Stimulated activated CD4-positive, alpha-beta T cell treated with anti-CD3 and anti-CD28 coated beads, Interleukin-12 subunit alpha, Interleukin-12 subunit beta, amount 100 ng/mL, for 48 hours (primary cell): ENCODE data around the gene PIGT.
A peak's percentile ranks its signal among the peaks of the same experiment; 100 is the strongest.

Experiments
- DNase-seq, 3 donors: peaks; one replicate each; pipeline ENCODE4 v3.0.0-alpha.2; 2020; ENCODE audit warnings: low read depth in 2 of 3, low spot score in 1 of 3

PIGT gene

DNA sequence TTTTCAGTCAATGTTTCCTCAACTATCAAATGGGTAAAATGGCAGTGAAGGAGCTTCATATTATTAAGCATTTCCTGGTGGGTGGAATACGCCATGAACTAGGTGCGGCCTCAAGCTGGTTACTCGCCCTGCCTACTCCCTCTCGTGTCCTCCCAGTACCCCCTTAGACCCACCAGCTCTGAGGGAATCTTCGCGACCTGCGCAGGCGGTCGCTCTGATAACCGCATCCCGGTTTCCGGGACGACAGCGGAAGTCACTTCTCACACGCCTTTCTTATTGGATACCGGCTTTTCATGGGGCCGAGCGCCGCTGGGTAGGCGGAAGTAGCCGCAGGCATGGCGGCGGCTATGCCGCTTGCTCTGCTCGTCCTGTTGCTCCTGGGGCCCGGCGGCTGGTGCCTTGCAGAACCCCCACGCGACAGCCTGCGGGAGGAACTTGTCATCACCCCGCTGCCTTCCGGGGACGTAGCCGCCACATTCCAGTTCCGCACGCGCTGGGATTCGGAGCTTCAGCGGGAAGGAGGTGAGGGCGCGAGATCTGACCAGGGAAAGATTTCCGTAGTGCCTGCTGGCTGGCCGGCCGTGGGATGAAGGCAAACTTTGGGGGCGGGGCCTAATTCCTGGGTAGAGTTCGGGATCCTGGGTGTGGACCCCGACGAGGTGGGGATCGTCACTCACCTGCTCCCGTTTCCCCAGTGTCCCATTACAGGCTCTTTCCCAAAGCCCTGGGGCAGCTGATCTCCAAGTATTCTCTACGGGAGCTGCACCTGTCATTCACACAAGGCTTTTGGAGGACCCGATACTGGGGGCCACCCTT is at the start of gene PIGT:
TSS of gene PIGT (plus strand) at position 320 of the 816 bp plus-strand sequence. CDS start at position 336, 16 bp downstream.
- DNase-seq = peak; percentile 79 to 81 (median 81)

DNA sequence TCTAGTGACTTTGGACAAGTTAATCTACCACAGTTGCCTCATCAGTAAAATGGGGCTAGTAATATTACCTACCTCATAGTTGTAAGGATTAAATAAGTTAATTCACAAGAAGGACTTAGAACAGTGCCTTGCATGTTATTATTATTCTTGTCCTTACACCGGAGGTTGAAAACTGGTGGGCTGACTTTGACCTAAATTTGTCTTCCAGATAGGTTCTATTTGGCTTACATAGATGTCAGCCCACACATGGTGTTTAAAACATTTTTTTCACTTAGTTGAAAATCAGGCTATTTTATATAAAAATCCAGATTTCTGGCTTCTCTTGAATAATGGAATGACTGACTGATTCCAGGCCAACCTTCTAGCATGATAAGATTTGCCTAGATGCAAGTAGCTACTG is 49.7 kb upstream of the PIGT start:
- DNase-seq = no peak

DNA sequence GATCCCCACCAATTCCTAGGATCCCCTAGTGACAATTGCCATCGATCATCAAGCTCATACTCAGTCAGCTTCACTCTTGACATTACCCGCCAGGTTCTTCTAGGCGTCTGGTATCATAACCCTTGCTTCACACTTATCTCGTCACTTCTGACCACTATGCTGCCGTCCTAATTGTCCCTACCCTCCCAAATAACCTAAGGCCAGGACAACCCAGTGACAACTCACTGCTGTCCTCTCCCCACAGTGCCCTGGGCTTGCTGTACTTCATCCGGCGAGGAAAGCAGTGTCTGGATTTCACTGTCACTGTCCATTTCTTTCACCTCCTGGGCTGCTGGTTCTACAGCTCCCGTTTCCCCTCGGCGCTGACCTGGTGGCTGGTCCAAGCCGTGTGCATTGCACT is 49.3 kb upstream of the PIGT start:
- DNase-seq = no peak

- DNase-seq = no peak
Observed at GRCh38 chr20:45367126-45367525, 48.8 kb upstream of the PIGT start.

DNA sequence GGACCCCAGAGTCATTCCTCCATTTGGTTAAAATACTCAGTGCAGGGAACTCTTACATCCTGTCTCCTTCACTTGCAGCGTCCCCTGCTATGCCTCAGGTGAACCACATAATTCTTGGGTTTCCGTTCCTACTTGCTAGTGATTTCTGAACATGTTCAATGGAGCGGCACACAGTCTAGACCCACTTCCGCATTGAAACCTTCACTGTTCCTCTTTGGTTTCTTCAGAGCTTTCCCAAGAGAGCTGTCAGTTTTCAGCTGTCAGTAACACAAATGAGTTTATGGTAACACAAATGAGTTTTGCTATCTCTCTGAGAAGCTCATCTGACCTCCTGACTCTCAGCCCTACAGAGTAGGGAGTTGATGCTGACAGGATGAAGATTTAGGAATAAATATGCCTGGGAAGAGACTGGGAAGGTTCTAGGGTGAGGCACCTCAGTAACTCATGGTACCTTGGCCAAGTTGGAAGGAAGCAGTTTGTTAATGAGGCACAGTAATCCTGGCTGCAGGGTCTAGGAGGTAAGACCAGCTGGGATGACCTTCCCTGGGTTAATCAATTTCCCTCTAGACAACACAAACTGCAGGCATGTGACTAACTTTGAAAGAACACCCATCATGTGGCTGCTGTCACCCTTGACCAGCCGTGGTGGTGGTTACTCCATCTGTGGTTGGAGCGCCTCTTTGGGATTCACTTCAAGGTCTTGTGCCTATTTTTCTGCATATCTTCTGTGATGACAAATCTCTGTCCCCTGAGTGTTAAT is 47.5 kb upstream of the PIGT start:
- no peak for DNase-seq

DNA sequence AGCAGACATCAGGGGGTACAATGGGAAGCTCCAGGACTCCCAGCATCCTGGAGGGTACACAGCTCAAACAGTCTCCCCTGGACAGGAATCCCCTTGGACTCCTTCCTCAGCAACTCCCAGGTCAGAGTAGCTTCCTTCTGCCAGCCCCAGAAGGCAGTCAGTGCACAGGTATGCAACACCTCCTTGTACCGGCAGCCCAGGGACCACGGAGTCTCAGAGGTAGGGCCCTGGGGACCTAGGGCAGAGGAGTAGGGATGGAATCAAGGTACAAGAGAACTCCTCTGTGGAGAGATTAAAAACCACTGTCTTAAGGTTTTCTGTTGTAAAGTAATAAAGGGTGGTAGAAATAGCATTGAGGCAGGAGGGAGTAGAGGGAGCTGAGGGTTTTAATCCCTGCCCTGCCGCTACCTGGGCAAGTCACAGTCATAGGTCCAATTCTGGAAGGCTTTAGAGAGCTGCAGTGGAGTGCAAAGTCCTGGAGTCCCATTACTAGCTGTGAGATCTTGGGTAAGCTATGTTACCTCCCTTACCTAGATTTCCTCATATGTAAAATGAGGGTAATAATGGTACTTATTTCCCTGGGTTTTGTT is 45.3 kb upstream of the PIGT start:
- no peak for DNase-seq

- DNase-seq = no peak
Observed at GRCh38 chr20:45372241-45372640, 43.7 kb upstream of the PIGT start.

DNA sequence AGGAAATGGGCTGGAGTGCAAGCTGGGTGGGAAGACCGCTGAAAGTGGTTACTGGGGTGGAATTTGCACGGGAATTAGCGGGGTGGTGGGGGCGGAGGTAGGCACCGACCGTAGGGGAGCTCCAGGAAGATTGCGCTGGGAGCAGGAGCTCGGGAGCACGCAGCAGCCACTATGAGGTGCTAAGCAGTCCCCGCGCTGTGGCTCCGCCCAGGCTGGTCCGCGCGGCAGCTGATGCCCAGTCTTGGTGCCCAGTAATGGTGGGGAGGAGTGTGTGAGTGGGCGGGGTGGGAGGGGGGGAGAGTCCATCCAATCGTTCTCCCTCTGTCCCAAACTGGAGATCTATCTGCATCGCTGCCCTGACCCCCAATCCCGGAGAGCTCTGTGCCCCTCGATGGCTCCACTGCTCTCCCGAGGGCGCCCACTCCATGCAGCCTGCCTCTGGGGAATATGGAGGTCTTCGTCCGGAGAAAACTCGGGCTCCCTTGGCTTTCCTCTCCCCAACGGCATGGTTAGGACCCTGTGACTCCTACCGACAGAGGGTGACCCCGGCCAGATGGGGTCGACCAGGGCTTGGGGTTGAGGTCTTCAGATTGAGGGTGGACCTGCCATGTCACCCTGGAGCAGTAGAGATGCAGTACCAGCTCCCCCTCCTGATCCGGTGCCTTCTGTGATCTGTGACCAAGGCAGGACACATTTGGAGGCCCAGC is 43.1 kb upstream of the PIGT start:
- DNase-seq = no peak

GRCh38 chr20:45373353-45374100 is 42.4 kb upstream of the PIGT start:
- peak; percentile 83 to 92 (median 87) for DNase-seq

- no peak for DNase-seq
Observed at GRCh38 chr20:45374101-45374467, 41.9 kb upstream of the PIGT start.

DNA sequence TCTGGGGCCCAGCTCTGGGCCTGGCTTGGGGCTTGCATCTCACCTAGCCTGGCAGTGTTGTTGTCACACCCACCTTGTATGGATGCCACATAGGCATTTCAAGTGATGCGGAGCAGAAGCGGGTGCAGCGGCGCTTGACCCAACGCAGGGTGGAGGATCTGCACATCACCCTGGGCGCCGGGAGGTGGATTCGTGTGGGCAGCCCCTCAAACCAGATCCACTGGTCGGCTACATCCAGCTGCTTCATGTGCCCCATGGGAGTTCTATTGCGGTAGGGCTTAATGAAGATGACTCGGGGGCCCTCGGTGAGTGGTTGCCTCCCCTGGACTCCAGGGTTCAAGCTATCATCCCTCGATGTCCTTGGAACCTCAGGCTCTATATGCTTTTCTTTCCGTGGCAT is 41.0 kb upstream of the PIGT start:
- DNase-seq = no peak

DNA sequence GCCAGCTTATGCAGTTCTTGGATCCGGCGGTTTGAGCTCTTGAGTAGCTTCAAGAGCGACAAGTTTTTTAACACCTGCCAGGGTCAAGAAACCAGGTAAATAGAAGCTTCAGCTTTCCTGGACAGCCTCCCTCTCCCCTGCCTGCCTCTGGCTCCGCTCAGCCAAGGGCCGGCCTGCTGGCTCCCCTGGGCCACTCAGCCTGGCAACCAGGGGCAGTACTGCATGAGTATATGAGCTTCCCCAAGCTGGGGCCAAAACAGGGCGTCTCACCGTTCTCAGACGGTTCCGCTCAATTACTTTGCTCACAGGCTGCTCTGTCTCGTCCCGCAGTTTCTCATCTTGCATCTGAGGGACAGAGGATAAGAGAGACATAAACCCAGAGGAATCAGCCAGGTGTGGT is 38.7 kb upstream of the PIGT start:
- no peak for DNase-seq

- DNase-seq = no peak
Observed at GRCh38 chr20:45378191-45378590, 37.8 kb upstream of the PIGT start, which contains the start of gene TP53TG5. Gene TP53TG5, minus strand, starts transcription at chr20:45378325. Its CDS starts 89 bp downstream, at chr20:45378236.

- DNase-seq = no peak
Observed at GRCh38 chr20:45387274-45387673, 28.7 kb upstream of the PIGT start.

DNA sequence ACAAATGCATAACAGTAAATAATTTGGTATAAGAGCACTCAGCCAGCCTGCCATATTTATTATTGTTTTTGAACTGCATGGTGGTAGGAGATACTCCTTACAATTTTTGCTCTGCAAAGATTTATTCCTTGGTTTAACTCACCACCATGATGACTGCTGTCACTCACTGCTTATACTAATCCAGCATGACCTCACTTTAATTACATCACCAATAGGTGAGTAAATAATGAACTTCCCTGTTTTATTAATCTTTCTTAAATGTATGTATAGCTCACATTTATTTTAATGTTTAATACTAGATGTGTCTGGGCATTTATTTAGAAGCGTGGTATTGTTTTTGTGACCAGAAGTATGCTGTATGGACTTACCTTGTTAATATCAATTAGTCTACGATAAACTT is 25.0 kb upstream of the PIGT start:
- no peak for DNase-seq

- no peak for DNase-seq
Observed at GRCh38 chr20:45391559-45391958, 24.4 kb upstream of the PIGT start.

GRCh38 chr20:45392733-45393132 is 23.2 kb upstream of the PIGT start:
- DNase-seq = no peak

- DNase-seq = no peak
Observed at GRCh38 chr20:45394221-45395113, 21.5 kb upstream of the PIGT start.

DNA sequence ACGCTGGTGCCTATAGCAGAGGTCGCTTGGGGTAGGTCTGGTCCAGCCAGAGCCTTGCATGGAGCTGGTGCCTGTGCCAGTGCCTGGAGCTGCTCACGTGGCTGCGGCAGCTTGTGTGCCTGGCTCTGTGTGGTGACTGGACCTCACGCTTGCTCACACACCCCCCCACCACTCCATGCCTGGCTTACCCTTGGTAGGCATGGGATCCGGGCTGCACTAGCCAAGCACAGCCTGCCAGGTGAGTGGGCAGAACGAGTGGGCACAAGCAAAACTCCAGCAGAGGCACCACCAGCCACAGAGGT is 20.9 kb upstream of the PIGT start:
- no peak for DNase-seq

- no peak for DNase-seq
Observed at GRCh38 chr20:45399018-45399417, 16.9 kb upstream of the PIGT start.
